ENCODE measurements around the gene GHRH.

- TF ChIP-seq CTCF (IDR thresholded peaks at IDR 0.05) = no peak
- no peak for TF ChIP-seq POLR2A (IDR thresholded peaks at IDR 0.05)
- no peak for TF ChIP-seq POLR2AphosphoS5 (IDR thresholded peaks at IDR 0.05; ENCODE audit: insufficient read depth in 1 of 2, low read depth in 1 of 2)
Observed at GRCh38 chr20:37254114-37254878, 7.3 kb downstream of the GHRH start.

All from vagina (tissue), 2 donors.